Fibroblast of pulmonary artery (primary cell): Measurements from ENCODE around the gene NTM.

ENCODE experiments used
- DNase-seq: peaks from one replicate; pipeline ENCODE4 v3.0.0-alpha.2; 2010; ENCODE audit warnings: low read depth
- H3K4me3 ChIP-seq: replicated peaks from 2 replicates; pipeline ENCODE4 v1.5.1; 2011; ENCODE audit warnings: low read depth, mild to moderate bottlenecking, control low read depth, low read length, moderate library complexity
- CTCF ChIP-seq: IDR thresholded peaks from 2 replicates; pipeline ENCODE4 v1.5.1; 2011; ENCODE audit warnings: mild to moderate bottlenecking, control low read depth, low read length, inconsistent platforms; ENCODE audit errors: missing control alignments

The NTM gene

DNA sequence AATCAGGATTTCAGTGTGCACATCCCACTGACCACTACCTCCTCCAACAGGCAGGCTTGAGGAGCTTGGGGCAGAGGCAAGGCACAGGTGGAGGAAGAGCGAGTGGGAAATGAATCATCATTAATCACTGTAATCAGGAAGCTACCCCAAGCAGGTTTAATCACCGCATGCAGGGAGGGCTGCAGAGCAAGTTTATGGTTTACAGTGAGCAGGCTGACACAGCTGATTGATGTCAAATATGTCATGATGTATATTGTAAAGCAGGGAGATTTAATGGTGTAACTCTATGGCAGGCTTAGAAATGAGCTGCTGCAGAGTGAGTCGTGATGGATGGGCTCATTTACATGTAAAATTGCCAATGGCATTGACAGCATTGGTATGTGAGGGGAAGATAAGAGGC, 441.0 kb downstream of the NTM start:
- no peak overlapping the region for H3K4me3 ChIP-seq
- DNase-seq = no peak
- no peak for TF ChIP-seq CTCF

- no peak overlapping the region for H3K4me3 ChIP-seq
- no peak for TF ChIP-seq CTCF
- DNase-seq = no peak
These were observed 443.7 kb downstream of the NTM start for GRCh38 chr11:131814108-131814507.

DNA sequence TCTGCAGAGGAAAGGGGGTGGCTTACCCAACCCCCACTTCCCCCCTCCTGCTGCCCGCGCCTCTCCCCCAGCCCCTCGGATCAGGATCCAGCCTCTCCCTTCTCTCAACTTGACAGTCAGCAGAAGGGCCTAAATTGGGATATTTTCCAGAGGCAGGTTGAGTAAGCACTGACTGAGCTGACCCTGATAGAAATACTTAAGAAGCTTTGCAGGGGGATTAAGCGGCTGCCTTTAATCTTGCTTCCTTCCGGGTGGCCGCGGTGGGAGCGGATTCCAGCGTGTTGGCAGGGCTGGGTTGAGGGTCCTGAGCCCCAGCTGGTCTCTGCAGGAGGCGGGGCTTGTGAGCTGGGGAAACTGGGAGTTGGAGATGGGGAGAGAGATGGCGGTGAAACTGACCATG, 445.2 kb downstream of the NTM start:
- no peak for TF ChIP-seq CTCF
- H3K4me3 ChIP-seq = no peak overlapping the region
- DNase-seq = no peak

- no peak overlapping the region for H3K4me3 ChIP-seq
- no peak for DNase-seq
- TF ChIP-seq CTCF = no peak
These were observed 445.6 kb downstream of the NTM start for GRCh38 chr11:131816051-131816450.

DNA sequence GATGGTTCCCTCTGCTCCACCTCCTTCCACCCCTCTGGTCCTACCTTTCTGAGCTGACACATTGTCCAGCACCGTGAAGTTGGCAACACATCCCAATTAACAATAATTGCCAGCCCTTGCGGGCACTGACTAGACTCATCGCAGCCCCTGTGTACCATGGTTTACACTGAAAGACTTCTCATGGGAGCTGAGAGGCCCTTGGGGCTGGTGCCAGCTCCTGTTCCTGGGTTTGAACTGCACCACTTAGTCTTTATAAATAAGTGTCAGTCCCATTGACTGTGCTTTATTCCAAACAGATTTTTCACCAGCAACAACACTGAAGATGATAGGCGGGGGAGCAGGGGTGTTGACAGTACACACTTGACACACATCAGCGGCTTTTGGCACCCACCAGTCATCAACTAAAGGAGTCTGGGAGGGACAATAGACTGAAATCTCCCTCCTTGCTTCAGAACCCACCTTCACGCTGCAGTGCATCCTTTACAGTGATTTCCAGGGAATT, 447.3 kb downstream of the NTM start:
- no peak overlapping the region for H3K4me3 ChIP-seq
- TF ChIP-seq CTCF = no peak
- no peak for DNase-seq

DNA sequence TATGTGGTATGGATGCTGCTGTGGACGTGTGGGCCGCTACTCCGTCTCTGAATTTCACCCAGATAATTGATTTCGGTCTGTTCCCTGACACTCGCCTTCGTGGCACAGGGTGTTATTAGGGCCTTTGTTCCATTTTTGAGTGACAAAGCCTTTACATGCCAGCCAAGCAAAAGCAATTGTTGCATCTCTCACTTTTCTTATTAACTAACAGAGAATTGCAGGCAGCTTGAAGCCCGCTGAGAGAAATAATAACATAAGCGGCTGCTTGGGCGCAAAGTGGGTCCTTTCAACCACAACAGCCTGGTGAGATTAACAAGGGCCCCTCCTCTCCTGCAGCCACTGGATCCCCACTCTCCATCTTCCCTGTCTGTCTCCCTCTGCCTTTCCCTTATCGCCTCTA, 449.4 kb downstream of the NTM start:
- no peak for TF ChIP-seq CTCF
- H3K4me3 ChIP-seq = no peak overlapping the region

GRCh38 chr11:131822506-131822905, 452.1 kb downstream of the NTM start:
- TF ChIP-seq CTCF = no peak
- no peak for DNase-seq
- no peak overlapping the region for H3K4me3 ChIP-seq

More for the DNA sequence above, 449.4 kb downstream of the NTM start:
- no peak for DNase-seq
